HepG2 (cell line): ENCODE results near the gene ILKAP. TPM values are rescaled to one million over a fixed set of nuclear protein-coding genes. Genes with fewer than 3 reads are reported as not detected.

ENCODE experiments used
- ATRX ChIP-seq: sonication (generic); formaldehyde crosslinking; IDR thresholded peaks from 2 replicates; pipeline ENCODE4 v1.4.0; 2020; ENCODE audit warnings: missing genetic modification reagents, borderline replicate concordance
- EHMT2 ChIP-seq: fragments of 200-600 bp; sonication (generic); IDR thresholded peaks from 2 replicates; pipeline ENCODE4 v1.7.0; 2017; ENCODE audit warnings: antibody characterized with exemption, low read depth, low read length, borderline replicate concordance
- GATA4 ChIP-seq: sonication (generic); IDR thresholded peaks from 2 replicates; pipeline ENCODE4 v1.6.1; 2016; ENCODE audit warnings: antibody characterized with exemption, low read depth, borderline replicate concordance
- LCORL ChIP-seq, 2 experiments: fragments of 450-650 bp in 1 of 2; sonication (generic) in 1 of 2; formaldehyde crosslinking in 1 of 2; IDR thresholded peaks; 2 replicates each; pipeline versions ENCODE4 v1.5.0 to v1.6.1; 2017 to 2020; ENCODE audit warnings: antibody characterized with exemption in 1 of 2, missing genetic modification reagents in 1 of 2
- MNT ChIP-seq: fragments of 450-650 bp; IDR thresholded peaks from 2 replicates; pipeline ENCODE4 v1.6.1; 2016
- NBN ChIP-seq: fragments of 450-650 bp; conservative IDR thresholded peaks from 2 replicates; pipeline ENCODE4 v1.6.1; 2017
- NKX3-1 ChIP-seq: sonication (generic); formaldehyde crosslinking; IDR thresholded peaks from 2 replicates; pipeline ENCODE4 v1.5.0; 2020; ENCODE audit warnings: missing genetic modification reagents
- NR2C2 ChIP-seq: sonication (generic); formaldehyde crosslinking; IDR thresholded peaks from 2 replicates; pipeline ENCODE4 v1.4.0; 2020; ENCODE audit warnings: missing genetic modification reagents, mild to moderate bottlenecking, moderate library complexity, borderline replicate concordance
- SKIL ChIP-seq: sonication (generic); formaldehyde crosslinking; IDR thresholded peaks from 2 replicates; pipeline ENCODE4 v1.8.0; 2022; ENCODE audit warnings: missing genetic modification reagents, mild to moderate bottlenecking, moderate library complexity, borderline replicate concordance
- SP1 ChIP-seq, 2 experiments: fragments of 450-650 bp in 1 of 2; sonication (generic) in 1 of 2; formaldehyde crosslinking in 1 of 2; IDR thresholded peaks; 2 replicates each; pipeline versions ENCODE4 v1.4.0 to v1.6.1; 2016 to 2020; ENCODE audit warnings: missing genetic modification reagents in 1 of 2
- ZFP36 ChIP-seq: fragments of 150-350 bp; IDR thresholded peaks from 2 replicates; pipeline ENCODE4 v1.6.1; 2018; ENCODE audit warnings: borderline replicate concordance, low read length, low read depth; ENCODE audit not compliant: partially characterized antibody
- ZMYM3 ChIP-seq: sonication (generic); formaldehyde crosslinking; IDR thresholded peaks from 2 replicates; pipeline ENCODE4 v1.5.1; 2020; ENCODE audit warnings: mild to moderate bottlenecking, missing genetic modification reagents
- ZMYM4 ChIP-seq: sonication (generic); formaldehyde crosslinking; IDR thresholded peaks from 2 replicates; pipeline ENCODE4 v1.8.1; 2023; ENCODE audit warnings: mild to moderate bottlenecking, missing genetic modification reagents
- ZNF510 ChIP-seq: sonication (generic); formaldehyde crosslinking; IDR thresholded peaks from 2 replicates; pipeline ENCODE4 v1.4.0; 2020; ENCODE audit warnings: low read depth, mild to moderate bottlenecking, missing genetic modification reagents
- ZNF564 ChIP-seq: sonication (generic); formaldehyde crosslinking; IDR thresholded peaks from 2 replicates; pipeline ENCODE4 v1.8.1; 2023; ENCODE audit warnings: mild to moderate bottlenecking, missing genetic modification reagents
- ZNF619 ChIP-seq: sonication (generic); formaldehyde crosslinking; IDR thresholded peaks from 2 replicates; pipeline ENCODE4 v1.4.0; 2020; ENCODE audit warnings: mild to moderate bottlenecking, missing genetic modification reagents
- ZNF772 ChIP-seq: sonication (generic); formaldehyde crosslinking; IDR thresholded peaks from 2 replicates; pipeline ENCODE4 v1.5.0; 2020; ENCODE audit warnings: mild to moderate bottlenecking, missing genetic modification reagents
- polyA plus RNA-seq, 8 experiments: library from polyadenylated mRNA; depleted of rRNA in 3 of 8; stranded (reverse) in 7 of 8; unstranded in 1 of 8; fragments of >200 nt; fragmentation: Illumina TruSeq in 4 of 8; extraction: Trizol in 4 of 8; gene quantifications; 2 replicates each; pipeline versions ENCODE4 v1.2.1 to v1.2.3, GENCODE V29; 2011 to 2016; ENCODE audit warnings: low read depth in 4 of 8, missing spikeins in 1 of 8, mixed read lengths in 1 of 8; ENCODE audit not compliant: insufficient read depth in 1 of 8
- total RNA-seq, 5 experiments: library from RNA; depleted of rRNA; stranded (reverse); fragments of >200 nt; fragmentation: Illumina TruSeq; extraction: Trizol; gene quantifications; 2 replicates each; pipeline ENCODE4 v1.2.3, GENCODE V29; 2016; ENCODE audit warnings: low read depth in 1 of 5
- TF ChIP-seq, protein P1 (sequence below): sonication (generic); formaldehyde crosslinking; IDR thresholded peaks from 2 replicates; pipeline ENCODE4 v1.4.0; 2020; ENCODE audit warnings: missing genetic modification reagents, mild to moderate bottlenecking, borderline replicate concordance
- TF ChIP-seq, protein P2 (sequence below): sonication (generic); formaldehyde crosslinking; IDR thresholded peaks from 2 replicates; pipeline ENCODE4 v1.4.0; 2020; ENCODE audit warnings: missing genetic modification reagents
- TF ChIP-seq, protein P3 (sequence below): sonication (generic); formaldehyde crosslinking; IDR thresholded peaks from 2 replicates; pipeline ENCODE4 v1.5.1; 2020; ENCODE audit warnings: missing genetic modification reagents, mild to moderate bottlenecking, borderline replicate concordance

The ILKAP gene
- total and polyA plus RNA-seq, 2 of the 13 experiments (the other 11 are each of a cell fraction or from before 2014, with no cell fraction given): 29.6 to 33.1 TPM

- 0 out of 2 replicates have a peak, but pooled peaks have one; percentile 8 for TF ChIP-seq ZMYM3 (CRISPR knock-in tag)
- no peak for TF ChIP-seq ZFP36
- TF ChIP-seq, protein P1, sequence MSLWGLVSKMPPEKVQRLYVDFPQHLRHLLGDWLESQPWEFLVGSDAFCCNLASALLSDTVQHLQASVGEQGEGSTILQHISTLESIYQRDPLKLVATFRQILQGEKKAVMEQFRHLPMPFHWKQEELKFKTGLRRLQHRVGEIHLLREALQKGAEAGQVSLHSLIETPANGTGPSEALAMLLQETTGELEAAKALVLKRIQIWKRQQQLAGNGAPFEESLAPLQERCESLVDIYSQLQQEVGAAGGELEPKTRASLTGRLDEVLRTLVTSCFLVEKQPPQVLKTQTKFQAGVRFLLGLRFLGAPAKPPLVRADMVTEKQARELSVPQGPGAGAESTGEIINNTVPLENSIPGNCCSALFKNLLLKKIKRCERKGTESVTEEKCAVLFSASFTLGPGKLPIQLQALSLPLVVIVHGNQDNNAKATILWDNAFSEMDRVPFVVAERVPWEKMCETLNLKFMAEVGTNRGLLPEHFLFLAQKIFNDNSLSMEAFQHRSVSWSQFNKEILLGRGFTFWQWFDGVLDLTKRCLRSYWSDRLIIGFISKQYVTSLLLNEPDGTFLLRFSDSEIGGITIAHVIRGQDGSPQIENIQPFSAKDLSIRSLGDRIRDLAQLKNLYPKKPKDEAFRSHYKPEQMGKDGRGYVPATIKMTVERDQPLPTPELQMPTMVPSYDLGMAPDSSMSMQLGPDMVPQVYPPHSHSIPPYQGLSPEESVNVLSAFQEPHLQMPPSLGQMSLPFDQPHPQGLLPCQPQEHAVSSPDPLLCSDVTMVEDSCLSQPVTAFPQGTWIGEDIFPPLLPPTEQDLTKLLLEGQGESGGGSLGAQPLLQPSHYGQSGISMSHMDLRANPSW (CRISPR knock-in tag): no peak
- TF ChIP-seq ATRX (CRISPR knock-in tag): no peak
- TF ChIP-seq NR2C2: no peak
- TF ChIP-seq ZMYM4: 0 out of 2 replicates have a peak, but pooled peaks have one; percentile 33
- no peak for TF ChIP-seq EHMT2
- no peak for TF ChIP-seq ZNF772 (CRISPR knock-in tag)
- TF ChIP-seq ZNF510 (CRISPR knock-in tag): no peak
- TF ChIP-seq MNT: no peak
- TF ChIP-seq NBN: 0 out of 2 replicates have a peak, but pooled peaks have one; percentile 14
- TF ChIP-seq, protein P2, sequence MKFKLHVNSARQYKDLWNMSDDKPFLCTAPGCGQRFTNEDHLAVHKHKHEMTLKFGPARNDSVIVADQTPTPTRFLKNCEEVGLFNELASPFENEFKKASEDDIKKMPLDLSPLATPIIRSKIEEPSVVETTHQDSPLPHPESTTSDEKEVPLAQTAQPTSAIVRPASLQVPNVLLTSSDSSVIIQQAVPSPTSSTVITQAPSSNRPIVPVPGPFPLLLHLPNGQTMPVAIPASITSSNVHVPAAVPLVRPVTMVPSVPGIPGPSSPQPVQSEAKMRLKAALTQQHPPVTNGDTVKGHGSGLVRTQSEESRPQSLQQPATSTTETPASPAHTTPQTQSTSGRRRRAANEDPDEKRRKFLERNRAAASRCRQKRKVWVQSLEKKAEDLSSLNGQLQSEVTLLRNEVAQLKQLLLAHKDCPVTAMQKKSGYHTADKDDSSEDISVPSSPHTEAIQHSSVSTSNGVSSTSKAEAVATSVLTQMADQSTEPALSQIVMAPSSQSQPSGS (CRISPR knock-in tag): no peak
- no peak for TF ChIP-seq NKX3-1 (CRISPR knock-in tag)
- 0 out of 2 replicates have a peak, but pooled peaks have one; percentile 13 for TF ChIP-seq ZNF619 (CRISPR knock-in tag)
- TF ChIP-seq, protein P3, sequence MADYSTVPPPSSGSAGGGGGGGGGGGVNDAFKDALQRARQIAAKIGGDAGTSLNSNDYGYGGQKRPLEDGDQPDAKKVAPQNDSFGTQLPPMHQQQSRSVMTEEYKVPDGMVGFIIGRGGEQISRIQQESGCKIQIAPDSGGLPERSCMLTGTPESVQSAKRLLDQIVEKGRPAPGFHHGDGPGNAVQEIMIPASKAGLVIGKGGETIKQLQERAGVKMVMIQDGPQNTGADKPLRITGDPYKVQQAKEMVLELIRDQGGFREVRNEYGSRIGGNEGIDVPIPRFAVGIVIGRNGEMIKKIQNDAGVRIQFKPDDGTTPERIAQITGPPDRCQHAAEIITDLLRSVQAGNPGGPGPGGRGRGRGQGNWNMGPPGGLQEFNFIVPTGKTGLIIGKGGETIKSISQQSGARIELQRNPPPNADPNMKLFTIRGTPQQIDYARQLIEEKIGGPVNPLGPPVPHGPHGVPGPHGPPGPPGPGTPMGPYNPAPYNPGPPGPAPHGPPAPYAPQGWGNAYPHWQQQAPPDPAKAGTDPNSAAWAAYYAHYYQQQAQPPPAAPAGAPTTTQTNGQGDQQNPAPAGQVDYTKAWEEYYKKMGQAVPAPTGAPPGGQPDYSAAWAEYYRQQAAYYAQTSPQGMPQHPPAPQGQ (CRISPR knock-in tag): 0 out of 2 replicates have a peak, but pooled peaks have one; percentile 21
- no peak for TF ChIP-seq ZNF564 (CRISPR knock-in tag)
- no peak for TF ChIP-seq GATA4
- TF ChIP-seq SKIL (CRISPR knock-in tag): peak; percentile 30; the same call in 1 of the 2 replicates
- 0 out of 2 replicates have a peak, but pooled peaks have one; percentile 47 for TF ChIP-seq SP1 (IDR thresholded peaks at IDR 0.05)
- no peak for TF ChIP-seq SP1 (CRISPR knock-in tag; IDR thresholded peaks at IDR 0.05)
- TF ChIP-seq LCORL (IDR thresholded peaks at IDR 0.05): peak; percentile 5; the same call in 1 of the 2 replicates
- no peak for TF ChIP-seq LCORL (CRISPR knock-in tag; IDR thresholded peaks at IDR 0.05)
These were observed 76.7 kb downstream of the ILKAP start (continued) for GRCh38 chr2:238126775-238127164.
